OCI-M1 (cell line): ENCODE results near the gene GCGR.

Source experiments
- DNase-seq: peaks from one replicate; lab custom pipeline; 2025; lab: John Stamatoyannopoulos, UW

GCGR gene

DNA sequence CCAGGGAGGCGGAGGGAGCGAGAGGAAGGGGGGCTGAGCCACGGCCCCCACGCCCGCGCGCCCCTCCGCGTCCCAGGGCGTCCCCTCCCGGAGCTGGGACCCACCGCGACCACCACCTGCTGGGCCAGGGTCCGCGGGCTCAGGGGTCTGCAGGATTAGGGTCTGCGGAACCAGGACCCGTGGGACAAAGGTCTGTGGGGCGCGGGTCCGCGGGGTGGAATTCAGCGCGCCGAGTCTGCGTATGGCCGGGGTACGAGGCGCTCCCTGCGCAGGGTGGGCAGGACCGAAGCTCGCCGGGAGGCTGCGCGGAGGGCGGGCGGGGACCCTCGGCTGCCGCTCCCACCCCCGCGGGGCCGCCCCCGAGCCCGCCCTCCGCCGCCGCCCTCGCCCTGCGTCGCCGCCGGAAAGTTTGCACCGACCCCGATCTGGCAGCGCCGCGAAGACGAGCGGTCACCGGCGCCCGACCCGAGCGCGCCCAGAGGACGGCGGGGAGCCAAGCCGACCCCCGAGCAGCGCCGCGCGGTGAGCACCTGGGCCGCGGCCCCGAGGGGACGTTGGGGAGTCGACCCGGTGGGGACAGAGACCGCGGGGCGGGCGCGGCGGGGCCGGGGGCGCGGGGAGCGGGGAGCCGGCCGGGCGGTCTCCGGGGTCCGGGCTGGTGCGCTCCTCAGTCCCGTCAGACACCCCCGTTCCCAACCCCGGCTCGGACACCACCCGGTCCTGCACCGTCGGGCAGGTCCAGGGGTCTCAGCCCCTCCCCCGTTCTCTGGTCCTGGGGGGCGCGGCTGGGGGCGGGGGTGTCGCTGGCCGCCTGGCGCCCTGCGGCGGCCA is at the start of gene GCGR:
TSS of gene GCGR (plus strand) at position 423 of the 831 bp plus-strand sequence. CDS start 4,869 bp downstream, outside the sequence.
- DNase-seq = no peak

DNA sequence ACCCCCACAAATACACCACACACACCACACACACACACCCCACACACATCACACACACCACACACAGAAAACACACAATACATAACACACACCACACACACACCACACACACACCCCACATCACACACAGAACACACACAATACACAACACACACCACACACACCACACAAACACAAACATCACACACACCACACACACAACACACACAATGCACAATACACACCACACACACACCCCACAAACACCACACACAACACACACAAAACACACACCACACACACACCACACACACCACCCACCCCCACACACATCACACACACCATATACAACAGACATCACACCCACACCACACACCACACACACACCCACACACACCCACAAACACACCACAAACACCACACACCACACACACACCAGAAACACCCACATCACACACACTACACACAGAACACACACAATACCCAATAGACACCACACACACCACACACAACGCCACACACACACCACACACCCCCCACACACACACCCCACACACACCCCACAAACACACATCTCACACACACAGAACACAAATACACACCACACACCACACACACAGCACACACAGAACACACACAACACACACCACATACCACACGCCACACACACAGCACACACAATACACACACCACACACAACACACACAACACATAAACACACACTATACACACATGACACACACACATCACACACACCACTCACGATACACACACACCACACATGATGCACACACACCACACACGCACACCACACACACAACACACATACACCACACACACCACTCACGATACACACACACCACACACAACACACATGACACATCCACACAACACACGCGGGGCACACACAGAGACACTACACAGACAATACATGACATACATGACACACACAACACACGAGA is 11.0 kb upstream of the GCGR start:
- no peak for DNase-seq

DNA sequence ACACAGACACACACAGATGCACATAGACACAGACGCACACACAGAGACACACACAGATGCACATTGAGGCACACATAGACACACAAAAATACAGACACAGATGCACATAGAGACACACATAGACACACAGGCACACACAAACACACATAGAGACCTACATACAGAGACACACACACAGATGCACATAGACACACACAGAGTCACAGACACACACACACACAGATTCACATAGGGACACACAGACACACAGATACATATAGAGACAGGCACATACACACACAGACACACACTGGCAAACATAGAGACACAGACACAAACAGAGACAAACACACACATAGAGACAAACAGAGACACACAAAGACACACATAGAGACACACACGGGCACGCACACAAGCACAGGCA is 9.9 kb upstream of the GCGR start:
- DNase-seq = no peak

DNA sequence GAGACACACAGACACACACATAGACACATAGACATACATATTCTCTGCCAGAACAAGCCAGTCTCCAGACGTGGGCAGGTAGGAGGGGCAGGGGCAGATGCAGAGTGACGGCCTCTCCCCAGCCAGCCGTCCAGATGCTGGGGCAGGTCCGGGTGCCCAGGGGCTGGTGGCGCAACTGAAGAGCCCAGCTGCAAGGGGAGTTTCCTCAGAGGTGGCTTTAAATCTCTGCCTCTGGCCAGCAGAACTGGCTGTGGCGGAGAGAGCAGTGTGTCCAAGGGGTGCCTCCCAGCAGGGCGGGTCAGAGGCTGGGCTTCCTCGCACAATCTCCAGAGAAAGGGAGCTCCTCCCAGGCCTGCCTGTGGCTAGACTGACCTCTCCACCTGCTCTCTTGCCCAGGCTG is 9.4 kb upstream of the GCGR start:
- DNase-seq = peak; percentile 31

DNA sequence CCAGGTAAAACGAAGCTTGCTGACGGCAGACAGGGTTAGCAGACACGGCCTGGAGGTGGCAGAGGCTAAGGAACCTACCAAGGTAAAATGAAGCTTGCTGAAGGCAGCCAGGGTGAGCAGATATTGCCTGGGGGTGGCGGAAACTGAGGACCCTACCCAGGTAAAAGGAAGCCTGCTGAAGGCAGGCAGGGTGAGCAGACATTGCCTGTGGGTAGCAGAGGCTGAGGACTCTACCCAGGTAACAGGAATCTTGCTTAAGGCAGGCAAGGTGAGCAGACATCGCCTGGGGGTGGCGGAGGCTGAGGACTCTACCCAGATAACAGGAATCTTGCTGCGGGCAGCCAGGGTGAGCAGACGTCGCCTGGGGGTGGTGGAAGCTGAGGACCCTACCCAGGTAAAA is 2.6 kb upstream of the GCGR start:
- no peak for DNase-seq

DNA sequence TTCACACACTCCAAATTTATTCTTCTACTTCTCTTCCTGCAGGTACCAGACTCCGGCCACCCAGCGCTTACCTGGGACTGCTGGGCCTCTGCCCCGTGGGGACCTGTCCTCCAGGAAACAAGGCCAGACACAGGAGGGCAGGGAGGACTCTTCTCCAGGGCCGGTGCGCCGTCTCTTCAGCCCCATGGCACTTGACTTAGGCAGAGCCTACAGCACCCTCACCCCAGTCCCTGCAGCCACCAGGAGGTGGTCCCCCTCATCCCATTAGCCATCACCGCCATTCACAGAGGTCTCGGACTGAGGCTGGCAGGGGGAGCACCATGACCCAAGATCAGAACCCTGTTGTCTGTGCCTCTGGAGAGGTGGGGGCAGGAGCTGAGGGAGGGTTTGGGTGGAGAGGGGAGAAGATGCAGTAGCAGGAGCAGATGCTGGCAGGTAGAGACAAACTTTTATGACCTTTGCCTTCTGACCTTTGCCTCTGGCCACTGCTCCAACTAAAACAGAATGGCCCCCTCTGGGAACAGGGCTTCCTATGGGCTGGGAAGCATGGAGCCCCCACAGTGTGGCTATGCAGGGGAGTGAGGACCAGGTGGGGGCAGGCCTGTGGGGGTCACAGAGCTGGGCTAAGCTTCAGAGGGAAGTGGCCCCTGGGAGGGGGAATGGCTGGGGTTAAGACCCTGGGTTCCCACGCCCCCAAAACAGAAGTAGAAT is 1.7 kb upstream of the GCGR start:
- DNase-seq = no peak

DNA sequence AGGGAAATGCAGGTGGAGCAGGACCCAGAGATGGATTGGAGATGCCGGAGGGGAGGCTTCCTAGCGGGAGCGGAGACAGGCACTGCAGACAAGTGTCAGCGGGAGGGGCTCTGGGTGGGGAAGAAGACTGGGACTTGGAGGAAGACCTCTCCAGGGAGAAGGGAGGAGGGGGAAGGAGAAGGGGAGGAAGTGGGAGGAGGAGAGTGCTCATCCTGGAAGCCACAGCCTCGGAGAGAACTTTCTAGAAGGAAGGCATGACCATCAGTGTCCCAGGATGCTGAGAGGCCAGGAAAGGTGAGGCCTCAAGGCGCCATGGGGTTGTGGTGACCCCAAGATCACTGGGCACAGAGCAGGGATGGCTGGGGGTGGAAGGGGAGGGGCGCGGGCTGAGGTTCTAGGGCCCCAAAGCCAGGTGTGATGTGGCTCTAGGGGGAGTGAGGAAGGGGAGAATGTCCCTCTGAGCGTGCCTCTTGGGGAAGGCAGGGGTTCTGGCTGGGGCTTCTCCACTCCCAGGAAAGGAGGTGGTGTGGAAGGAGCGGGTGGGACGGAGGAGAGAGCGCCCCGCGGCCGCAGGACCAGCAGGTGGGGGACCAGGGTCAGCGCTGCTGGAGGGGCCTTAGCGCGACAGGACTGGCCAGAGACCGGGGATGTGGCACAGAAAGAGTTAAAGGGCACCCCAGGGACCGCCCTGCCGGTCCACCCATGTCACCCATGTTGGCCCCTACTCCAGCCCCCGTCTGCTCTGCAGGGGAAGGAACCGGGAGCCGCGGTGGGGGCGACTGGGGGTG is 900 bp upstream of the GCGR start:
- DNase-seq = no peak

DNA sequence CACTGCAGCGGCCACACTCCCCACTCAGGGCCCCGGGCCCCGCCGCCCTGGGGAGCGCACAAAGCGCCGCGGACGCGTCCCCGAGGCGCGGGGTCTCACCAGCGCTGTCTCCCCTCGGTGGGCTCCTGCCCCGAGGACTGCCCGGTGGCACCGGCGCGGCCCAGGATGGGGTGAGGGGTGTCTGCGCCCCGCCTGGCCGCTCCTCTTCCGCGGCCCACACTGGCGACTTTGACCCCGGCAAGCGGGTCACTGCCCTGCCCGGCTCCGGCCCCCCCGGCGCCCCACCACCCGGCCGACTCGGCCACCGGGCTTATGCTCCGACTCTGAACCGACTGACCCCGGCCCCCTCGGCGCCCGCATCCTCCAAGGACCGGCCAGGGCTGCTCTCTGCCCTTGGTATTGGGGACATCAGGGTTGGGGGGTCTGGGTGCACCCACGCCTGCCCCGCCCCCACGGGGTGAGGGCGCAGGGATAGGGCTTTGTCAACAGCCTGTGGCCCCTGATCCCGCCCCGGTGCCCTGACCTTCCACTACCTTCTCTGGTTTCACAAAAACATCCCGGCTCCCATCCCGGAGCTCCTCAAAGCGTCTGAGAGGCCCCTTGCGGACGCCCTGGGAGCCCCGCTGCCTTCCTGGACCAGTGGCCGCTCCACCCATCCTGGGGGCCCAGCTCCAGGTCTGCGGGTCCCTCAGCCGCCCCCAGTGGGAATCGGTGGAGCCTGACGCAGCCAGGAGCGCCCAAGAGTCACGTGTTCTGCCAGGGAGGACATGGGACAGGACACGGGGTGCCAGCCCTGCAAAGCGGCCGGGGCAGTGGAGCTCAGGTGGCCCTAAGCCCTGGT is 829 bp downstream of the GCGR start:
- no peak for DNase-seq

DNA sequence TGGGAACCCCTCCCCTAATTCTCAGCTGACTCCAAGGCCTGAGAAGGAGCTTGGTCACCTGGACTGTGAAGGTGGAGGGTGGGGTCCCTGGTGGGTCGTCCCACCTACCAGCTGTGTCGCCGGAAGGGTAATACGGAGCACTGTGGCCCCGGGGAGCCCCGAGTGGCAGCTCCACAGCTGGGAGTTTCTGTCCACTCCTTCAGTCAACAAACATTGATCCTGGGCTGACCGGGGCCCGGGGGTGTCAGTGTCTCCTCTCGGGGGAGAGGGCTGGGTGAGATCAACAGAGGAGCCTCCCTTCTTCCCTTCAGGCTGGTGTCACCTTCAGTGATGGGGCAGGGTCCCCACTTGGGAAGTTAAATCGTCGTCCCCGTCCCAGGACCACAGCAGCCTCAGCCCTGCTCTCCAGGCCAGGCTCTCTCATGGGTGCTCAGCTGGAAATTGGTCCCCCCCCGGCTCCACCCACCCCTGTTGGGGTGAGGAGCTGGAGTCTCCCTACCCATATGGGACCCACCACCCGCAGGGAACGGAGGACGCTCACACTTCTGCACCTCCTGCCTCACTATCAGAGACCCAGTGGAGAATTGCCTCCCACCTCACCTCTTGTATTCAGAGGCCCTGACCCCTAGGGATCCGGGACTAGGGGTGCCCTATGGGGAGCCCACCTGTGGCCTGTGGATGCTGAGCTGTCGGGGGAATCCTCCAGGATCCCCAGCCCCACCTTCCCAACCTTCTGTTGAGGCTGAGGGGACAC is 1.9 kb downstream of the GCGR start:
- no peak for DNase-seq

DNA sequence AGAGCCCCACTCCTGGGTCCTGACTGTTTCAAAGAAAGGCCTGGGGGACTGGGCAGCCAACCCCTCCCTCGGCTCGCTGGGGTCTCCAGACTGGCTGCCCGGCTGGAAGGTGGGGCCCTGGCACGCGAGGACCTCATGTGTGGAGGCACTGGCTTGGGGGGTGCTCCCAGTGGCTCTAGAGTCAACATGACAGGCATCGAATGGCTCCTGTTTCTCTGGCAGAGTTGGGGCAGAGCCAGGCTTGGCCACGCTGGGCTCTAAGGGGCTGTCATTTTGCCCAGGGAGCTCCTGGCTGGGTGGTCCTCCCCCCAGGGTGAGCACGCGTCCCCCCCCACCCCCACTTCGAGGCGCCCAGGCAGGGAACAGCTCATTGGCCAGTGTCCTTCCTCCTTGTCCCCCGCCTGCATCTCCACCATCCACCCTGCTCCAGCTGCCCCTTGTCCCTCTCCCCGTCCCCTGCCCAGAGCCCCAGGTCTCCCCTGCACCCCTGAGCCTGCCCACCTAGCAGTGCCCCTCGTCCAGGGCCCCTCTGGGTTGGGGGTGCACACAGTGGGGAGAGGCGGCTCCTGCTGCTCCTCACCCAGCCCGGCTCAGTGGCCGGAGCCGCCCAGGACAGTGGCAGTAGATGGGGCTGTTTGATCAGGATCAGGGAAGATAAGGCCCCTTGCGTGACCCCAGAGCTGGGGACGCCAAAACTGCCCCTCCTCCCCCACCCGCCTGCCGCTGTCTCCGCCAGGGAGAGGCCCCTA is 2.7 kb downstream of the GCGR start:
- peak; percentile 43 for DNase-seq

DNA sequence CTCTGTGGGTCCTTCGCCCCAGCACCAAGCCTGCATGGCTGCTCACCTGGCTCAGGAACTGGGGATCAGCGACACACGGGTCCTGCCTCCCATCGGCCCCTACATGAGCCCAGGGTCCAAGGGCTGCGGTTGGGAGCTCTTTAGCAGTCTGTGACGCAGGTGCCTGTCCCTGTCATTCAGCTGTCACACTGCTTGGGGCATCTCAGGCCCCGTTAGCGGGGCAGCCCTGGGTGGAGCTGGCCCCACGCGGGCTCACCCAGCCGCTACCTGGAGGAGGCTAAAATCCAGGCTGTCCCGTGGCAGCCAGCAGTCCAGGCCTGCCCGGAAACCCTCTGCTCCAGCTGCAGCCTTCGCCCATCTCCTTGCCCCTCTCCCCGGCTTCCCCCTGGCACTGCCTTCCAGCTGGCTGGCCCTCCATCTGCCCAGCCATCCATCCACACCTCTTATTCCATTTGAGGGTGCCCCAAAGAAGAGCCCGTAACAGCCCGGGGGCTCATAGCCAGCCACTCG is 3.3 kb downstream of the GCGR start:
- DNase-seq = no peak

DNA sequence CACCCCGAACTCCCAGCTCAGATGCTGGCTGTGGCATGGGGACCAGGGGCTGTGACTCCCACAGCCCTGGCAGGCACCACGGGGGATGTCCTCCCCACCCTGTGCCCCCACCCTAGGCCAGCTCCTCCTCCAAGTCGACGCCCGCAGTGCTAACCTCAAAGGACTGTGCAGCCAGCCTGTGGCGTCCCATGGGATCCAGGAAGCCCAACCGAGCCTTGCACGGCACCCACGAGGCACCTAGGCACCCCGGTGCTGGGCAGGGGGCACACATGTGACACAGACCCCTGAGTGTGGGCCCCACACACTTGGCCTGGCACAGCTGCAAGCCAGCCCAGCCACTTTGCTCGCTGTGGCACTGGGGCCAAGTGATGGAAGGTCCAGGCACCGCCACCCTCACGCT is 3.9 kb downstream of the GCGR start:
- DNase-seq = no peak

DNA sequence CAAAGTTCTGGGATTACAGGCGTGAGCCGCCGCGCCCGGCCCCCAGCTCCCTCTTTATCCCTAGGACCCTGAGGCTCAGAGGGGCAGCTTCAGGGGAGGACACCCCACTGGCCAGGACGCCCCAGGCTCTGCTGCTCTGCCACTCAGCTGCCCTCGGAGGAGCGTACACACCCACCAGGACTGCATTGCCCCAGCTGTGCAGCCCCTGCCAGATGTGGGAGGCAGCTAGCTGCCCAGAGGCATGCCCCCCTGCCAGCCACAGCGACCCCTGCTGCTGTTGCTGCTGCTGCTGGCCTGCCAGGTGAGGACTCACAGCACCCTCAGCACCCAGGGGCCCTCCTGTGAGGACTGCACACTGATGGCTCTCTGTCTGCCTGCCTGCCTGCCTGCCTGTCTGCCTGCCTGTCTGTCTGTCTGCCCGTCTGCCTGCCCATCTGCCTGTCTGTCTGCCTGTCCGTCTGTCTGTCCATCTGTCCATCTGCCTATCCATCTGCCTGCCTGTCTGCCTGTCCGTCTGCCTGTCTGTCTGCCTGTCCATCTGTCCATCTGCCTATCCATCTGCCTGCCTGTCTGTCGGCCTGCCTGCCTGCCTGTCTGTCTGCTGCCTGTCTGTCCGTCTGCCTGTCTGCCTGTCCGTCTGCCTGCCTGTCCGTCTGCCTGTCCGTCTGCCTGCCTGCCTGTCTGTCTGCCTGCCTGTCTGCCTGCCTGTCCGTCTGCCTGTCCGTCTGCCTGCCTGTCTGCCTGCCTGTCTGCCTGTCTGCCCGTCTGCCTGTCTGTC is 5.0 kb downstream of the GCGR start:
- DNase-seq = peak; percentile 20

DNA sequence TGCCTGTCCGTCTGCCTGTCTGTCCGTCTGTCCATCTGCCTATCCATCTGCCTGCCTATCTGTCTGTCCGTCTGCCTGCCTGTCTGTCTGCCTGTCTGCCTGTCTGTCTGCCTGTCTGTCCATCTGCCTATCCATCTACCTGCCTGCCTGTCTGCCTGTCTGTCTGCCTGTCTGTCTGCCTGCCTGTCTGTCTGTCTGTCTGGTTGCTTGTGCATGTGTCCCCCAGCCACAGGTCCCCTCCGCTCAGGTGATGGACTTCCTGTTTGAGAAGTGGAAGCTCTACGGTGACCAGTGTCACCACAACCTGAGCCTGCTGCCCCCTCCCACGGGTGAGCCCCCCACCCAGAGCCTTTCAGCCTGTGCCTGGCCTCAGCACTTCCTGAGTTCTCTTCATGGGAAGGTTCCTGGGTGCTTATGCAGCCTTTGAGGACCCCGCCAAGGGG is 5.6 kb downstream of the GCGR start:
- no peak for DNase-seq

DNA sequence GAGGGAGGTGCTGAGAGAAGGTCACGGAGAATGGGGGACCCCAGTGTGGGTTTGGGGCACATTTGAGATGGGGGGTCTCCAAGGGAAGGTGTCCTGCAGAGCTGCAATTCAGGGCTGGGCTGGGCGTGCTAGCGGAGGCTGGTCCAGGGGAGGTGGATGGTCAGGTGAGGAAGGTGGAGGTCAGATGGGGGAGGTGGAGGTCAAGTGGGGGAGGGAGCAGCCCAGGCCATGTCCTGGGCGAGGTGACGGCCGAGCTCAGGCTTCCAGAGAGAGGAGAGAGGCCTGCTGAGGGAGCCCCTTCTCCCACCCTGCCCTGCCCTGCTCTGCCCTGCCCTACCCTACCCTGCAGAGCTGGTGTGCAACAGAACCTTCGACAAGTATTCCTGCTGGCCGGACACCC is 6.5 kb downstream of the GCGR start:
- DNase-seq = no peak

DNA sequence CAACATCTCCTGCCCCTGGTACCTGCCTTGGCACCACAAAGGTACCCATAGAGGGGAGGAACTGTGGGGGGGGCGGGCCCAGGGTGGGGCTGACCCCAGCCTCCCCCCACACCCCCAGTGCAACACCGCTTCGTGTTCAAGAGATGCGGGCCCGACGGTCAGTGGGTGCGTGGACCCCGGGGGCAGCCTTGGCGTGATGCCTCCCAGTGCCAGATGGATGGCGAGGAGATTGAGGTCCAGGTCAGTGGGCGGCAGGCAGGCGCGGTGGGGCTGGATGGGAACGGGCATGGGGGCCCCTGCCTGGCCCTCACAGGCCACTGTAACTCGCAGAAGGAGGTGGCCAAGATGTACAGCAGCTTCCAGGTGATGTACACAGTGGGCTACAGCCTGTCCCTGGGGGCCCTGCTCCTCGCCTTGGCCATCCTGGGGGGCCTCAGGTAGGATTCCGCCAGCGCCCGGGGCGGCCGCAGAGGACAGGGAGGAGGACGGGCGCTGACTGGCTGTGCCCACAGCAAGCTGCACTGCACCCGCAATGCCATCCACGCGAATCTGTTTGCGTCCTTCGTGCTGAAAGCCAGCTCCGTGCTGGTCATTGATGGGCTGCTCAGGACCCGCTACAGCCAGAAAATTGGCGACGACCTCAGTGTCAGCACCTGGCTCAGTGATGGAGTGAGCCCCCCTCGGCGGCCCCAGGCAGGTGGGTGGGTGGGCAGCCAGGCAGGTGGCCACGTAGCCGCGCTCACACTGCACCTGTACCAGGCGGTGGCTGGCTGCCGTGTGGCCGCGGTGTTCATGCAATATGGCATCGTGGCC is 7.1 kb downstream of the GCGR start:
- no peak for DNase-seq
